HCT116 (cell line): ENCODE results near the gene PTPRA.

ENCODE experiments used
- EZH2 ChIP-seq: fragments of 200-600 bp; sonication (generic); IDR thresholded peaks from 2 replicates; pipeline ENCODE4 v1.6.1; 2017; ENCODE audit warnings: antibody characterized with exemption, mixed run types
- TF ChIP-seq, protein P1 (sequence below): IDR thresholded peaks from 2 replicates; pipeline ENCODE4 v1.6.1; 2012; ENCODE audit warnings: low read depth
- TF ChIP-seq, protein P2 (sequence below), 3 experiments: fragments of 200-600 bp in 1 of 3; sonication (generic) in 1 of 3; IDR thresholded peaks in 2 of 3; conservative IDR thresholded peaks in 1 of 3; 2 replicates each; pipeline ENCODE4 v1.5.1; 2012 to 2017; ENCODE audit warnings: low read depth in 2 of 3, low read length in 2 of 3, antibody characterized with exemption in 1 of 3, borderline replicate concordance in 1 of 3, control low read depth in 1 of 3, mild to moderate bottlenecking in 1 of 3, mixed read lengths in 1 of 3, mixed run types in 1 of 3, moderate library complexity in 1 of 3; ENCODE audit not compliant: insufficient read depth in 1 of 3

DNA sequence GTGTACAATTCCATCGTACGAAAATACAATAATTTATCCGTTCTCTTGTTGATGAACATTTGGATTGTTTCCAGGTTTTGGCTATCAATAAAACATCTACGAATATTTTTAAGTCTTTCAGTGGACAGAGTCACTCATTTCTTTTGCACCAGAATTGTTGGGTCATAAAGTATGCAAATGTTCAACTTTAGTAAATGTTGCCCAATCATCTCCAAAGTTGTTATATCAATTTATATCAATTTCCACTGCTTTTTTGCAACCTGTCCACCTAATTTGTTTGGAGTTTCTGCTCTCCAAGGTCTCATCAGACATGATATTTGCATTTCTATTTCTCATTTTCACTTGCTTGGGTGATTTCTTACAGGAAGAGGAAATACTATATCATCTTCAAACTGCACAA lies 46.6 kb upstream of the PTPRA start:
- TF ChIP-seq, protein P1, sequence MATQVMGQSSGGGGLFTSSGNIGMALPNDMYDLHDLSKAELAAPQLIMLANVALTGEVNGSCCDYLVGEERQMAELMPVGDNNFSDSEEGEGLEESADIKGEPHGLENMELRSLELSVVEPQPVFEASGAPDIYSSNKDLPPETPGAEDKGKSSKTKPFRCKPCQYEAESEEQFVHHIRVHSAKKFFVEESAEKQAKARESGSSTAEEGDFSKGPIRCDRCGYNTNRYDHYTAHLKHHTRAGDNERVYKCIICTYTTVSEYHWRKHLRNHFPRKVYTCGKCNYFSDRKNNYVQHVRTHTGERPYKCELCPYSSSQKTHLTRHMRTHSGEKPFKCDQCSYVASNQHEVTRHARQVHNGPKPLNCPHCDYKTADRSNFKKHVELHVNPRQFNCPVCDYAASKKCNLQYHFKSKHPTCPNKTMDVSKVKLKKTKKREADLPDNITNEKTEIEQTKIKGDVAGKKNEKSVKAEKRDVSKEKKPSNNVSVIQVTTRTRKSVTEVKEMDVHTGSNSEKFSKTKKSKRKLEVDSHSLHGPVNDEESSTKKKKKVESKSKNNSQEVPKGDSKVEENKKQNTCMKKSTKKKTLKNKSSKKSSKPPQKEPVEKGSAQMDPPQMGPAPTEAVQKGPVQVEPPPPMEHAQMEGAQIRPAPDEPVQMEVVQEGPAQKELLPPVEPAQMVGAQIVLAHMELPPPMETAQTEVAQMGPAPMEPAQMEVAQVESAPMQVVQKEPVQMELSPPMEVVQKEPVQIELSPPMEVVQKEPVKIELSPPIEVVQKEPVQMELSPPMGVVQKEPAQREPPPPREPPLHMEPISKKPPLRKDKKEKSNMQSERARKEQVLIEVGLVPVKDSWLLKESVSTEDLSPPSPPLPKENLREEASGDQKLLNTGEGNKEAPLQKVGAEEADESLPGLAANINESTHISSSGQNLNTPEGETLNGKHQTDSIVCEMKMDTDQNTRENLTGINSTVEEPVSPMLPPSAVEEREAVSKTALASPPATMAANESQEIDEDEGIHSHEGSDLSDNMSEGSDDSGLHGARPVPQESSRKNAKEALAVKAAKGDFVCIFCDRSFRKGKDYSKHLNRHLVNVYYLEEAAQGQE: no peak
- TF ChIP-seq, protein P2, sequence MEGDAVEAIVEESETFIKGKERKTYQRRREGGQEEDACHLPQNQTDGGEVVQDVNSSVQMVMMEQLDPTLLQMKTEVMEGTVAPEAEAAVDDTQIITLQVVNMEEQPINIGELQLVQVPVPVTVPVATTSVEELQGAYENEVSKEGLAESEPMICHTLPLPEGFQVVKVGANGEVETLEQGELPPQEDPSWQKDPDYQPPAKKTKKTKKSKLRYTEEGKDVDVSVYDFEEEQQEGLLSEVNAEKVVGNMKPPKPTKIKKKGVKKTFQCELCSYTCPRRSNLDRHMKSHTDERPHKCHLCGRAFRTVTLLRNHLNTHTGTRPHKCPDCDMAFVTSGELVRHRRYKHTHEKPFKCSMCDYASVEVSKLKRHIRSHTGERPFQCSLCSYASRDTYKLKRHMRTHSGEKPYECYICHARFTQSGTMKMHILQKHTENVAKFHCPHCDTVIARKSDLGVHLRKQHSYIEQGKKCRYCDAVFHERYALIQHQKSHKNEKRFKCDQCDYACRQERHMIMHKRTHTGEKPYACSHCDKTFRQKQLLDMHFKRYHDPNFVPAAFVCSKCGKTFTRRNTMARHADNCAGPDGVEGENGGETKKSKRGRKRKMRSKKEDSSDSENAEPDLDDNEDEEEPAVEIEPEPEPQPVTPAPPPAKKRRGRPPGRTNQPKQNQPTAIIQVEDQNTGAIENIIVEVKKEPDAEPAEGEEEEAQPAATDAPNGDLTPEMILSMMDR (IDR thresholded peaks at IDR 0.05 in 2 of 3, conservative IDR thresholded peaks at IDR 0.05 in 1 of 3; ENCODE audit: borderline replicate concordance in 1 of 3, insufficient read depth in 1 of 3, low read depth in 2 of 3, low read length in 2 of 3): no peak
- no peak for TF ChIP-seq EZH2
